Endodermal cell (in vitro differentiated cells): Measurements from ENCODE around the gene SH3GLB1. TPM values are rescaled to one million over a fixed set of nuclear protein-coding genes. Genes with fewer than 3 reads are reported as not detected.
"Not testable (repeated sequence)": the region's sequence is repeated elsewhere in the genome, so short reads cannot be mapped to it uniquely, and the experiment has no call there.

Source experiments
- DNase-seq: peaks from one replicate; pipeline ENCODE4 v3.0.0-alpha.2; 2017
- H3K27ac ChIP-seq: 2 replicates; pipeline ENCODE4 v1.5.1; 2013; ENCODE audit warnings: mild to moderate bottlenecking, low read depth, low read length, moderate library complexity
- H3K27me3 ChIP-seq: 2 replicates; pipeline ENCODE4 v1.6.1; 2013; ENCODE audit warnings: mild to moderate bottlenecking, low read length, moderate library complexity; ENCODE audit not compliant: insufficient read depth, control insufficient read depth, poor library complexity, severe bottlenecking
- H3K36me3 ChIP-seq: 2 replicates; pipeline ENCODE4 v1.7.0; 2013; ENCODE audit warnings: mild to moderate bottlenecking, low read length, moderate library complexity; ENCODE audit not compliant: control insufficient read depth, insufficient read depth
- H3K4me1 ChIP-seq: one replicate; pipeline ENCODE4 v1.7.0; 2013; ENCODE audit warnings: low read length; ENCODE audit not compliant: control insufficient read depth, insufficient read depth
- H3K4me3 ChIP-seq: 2 replicates; pipeline ENCODE4 v1.5.1; 2013; ENCODE audit warnings: mild to moderate bottlenecking, low read length, moderate library complexity
- H3K9ac ChIP-seq: 2 replicates; pipeline ENCODE4 v1.6.1; 2013; ENCODE audit warnings: mild to moderate bottlenecking, low read length, moderate library complexity; ENCODE audit not compliant: poor library complexity, severe bottlenecking; ENCODE audit errors: extremely low read depth
- H3K9me3 ChIP-seq: 2 replicates; pipeline ENCODE4 v1.6.1; 2013; ENCODE audit warnings: mild to moderate bottlenecking, low read length, moderate library complexity; ENCODE audit not compliant: control insufficient read depth
- H3K27ac Mint-ChIP-seq: 2 replicates; pipeline ENCODE4 v1.8.0; 2020; ENCODE audit warnings: mixed read lengths
- H3K27me3 Mint-ChIP-seq: 2 replicates; pipeline ENCODE4 v1.8.0; 2021; ENCODE audit warnings: mild to moderate bottlenecking, mixed read lengths; ENCODE audit not compliant: insufficient read depth
- H3K36me3 Mint-ChIP-seq: 2 replicates; pipeline ENCODE4 v1.8.0; 2020; ENCODE audit warnings: low read depth, mixed read lengths
- H3K4me1 Mint-ChIP-seq: 2 replicates; pipeline ENCODE4 v1.8.0; 2020; ENCODE audit warnings: mixed read lengths
- H3K4me3 Mint-ChIP-seq: 2 replicates; pipeline ENCODE4 v1.8.0; 2020; ENCODE audit warnings: mild to moderate bottlenecking, moderate library complexity, mixed read lengths
- H3K9me3 Mint-ChIP-seq: 2 replicates; pipeline ENCODE4 v1.8.0; 2020; ENCODE audit warnings: mild to moderate bottlenecking, mixed read lengths
- CTCF ChIP-seq: fragments of 200-600 bp; sonication (generic); conservative IDR thresholded peaks from 2 replicates; pipeline ENCODE4 v1.5.0; 2021; ENCODE audit warnings: antibody characterized with exemption, mild to moderate bottlenecking
- WGBS, 2 experiments: methylation state at CpG; one replicate each; pipeline versions ENCODE4 v1.1.5 to v1.1.7; 2013; ENCODE audit warnings: missing lambda C conversion rate in 2 of 2, mixed read lengths in 1 of 2; ENCODE audit not compliant: insufficient coverage in 1 of 2, insufficient read length in 1 of 2; 5-methylcytosine and 5-hydroxymethylcytosine counted together
- total RNA-seq, 2 donors: library from RNA; stranded (reverse); fragmentation: NEBNext Ultra II Directional in 1 of 2; extraction: Animal tissue kit (Norgen Biotek cat#: 25700) in 1 of 2; gene quantifications; 2 replicates in 1 of 2; 3 replicates in 1 of 2; pipeline ENCODE4 v1.2.1, GENCODE V29; 2021

SH3GLB1 gene
- total RNA-seq, 2 donors from 2014 or later, result 52.5 to 64.8 TPM

GRCh38 chr1:86696522-86696921 lies 7.9 kb upstream of the SH3GLB1 start:
- H3K9me3 Mint-ChIP-seq, result no peaks in the 10 kb centered on the region
- WGBS, 2 experiments, result no CpG with 5 or more reads among the region's 1 CpG
- no peaks in the 10 kb centered on the region for H3K27me3 Mint-ChIP-seq
- TF ChIP-seq CTCF, result no peak
- no peak for DNase-seq
- Histone ChIP-seq H3K27ac (no peak overlapping the region), H3K4me1 (no peaks in the 10 kb centered on the region), H3K9me3 (no peaks in the 10 kb centered on the region), H3K36me3 (no peaks in the 10 kb centered on the region), H3K4me3 (no peak overlapping the region), H3K27me3 (no peaks in the 10 kb centered on the region), H3K9ac (no peak overlapping the region)
- H3K4me1 Mint-ChIP-seq, result peaks cover 5% of the 10 kb centered on the region
- no peak overlapping the region for H3K4me3 Mint-ChIP-seq
- H3K36me3 Mint-ChIP-seq, result no peaks in the 10 kb centered on the region
- H3K27ac Mint-ChIP-seq, result no peak overlapping the region

GRCh38 chr1:86699186-86699585 lies 5.2 kb upstream of the SH3GLB1 start:
- no peak overlapping the region for H3K9ac ChIP-seq
- Mint-ChIP-seq H3K36me3 (no peaks in the 10 kb centered on the region), H3K27ac (no peak overlapping the region), H3K4me1 (peaks cover 10% of the 10 kb centered on the region), H3K4me3 (no peak overlapping the region), H3K9me3 (no peaks in the 10 kb centered on the region), H3K27me3 (peaks cover 7% of the 10 kb centered on the region)
- H3K27ac ChIP-seq, result no peak overlapping the region
- no peaks in the 10 kb centered on the region for H3K27me3 ChIP-seq
- no peaks in the 10 kb centered on the region for H3K36me3 ChIP-seq
- H3K4me1 ChIP-seq, result no peaks in the 10 kb centered on the region
- 83% methylated on average over 2 of the region's 2 CpGs; no CpG with 5 or more reads in 1 of the 2 experiments for WGBS, 2 experiments
- H3K9me3 ChIP-seq, result no peaks in the 10 kb centered on the region
- H3K4me3 ChIP-seq, result no peak overlapping the region
- TF ChIP-seq CTCF, result no peak
- no peak for DNase-seq

- no peaks in the 10 kb centered on the region for H3K4me1 ChIP-seq
- no peak overlapping the region for H3K9ac ChIP-seq
- no peak overlapping the region for H3K27ac ChIP-seq
- H3K27me3 ChIP-seq, result no peaks in the 10 kb centered on the region
- no peak for DNase-seq
- peaks cover 7% of the 10 kb centered on the region for H3K27me3 Mint-ChIP-seq
- no peaks in the 10 kb centered on the region for H3K36me3 ChIP-seq
- H3K4me3 ChIP-seq, result no peak overlapping the region
- H3K4me1 Mint-ChIP-seq, result peaks cover 15% of the 10 kb centered on the region
- WGBS, 2 experiments, result 81 to 100% methylated on average over 1 of the region's 1 CpG
- no peaks in the 10 kb centered on the region for H3K9me3 ChIP-seq
- H3K9me3 Mint-ChIP-seq, result no peaks in the 10 kb centered on the region
- H3K4me3 Mint-ChIP-seq, result no peak overlapping the region
- no peak for TF ChIP-seq CTCF
- no peaks in the 10 kb centered on the region for H3K36me3 Mint-ChIP-seq
- no peak overlapping the region for H3K27ac Mint-ChIP-seq
Observed at GRCh38 chr1:86701731-86702130, 2.6 kb upstream of the SH3GLB1 start.

- H3K9me3 Mint-ChIP-seq, H3K36me3 Mint-ChIP-seq, H3K36me3 ChIP-seq, H3K27ac ChIP-seq, H3K27me3 ChIP-seq, H3K27me3 Mint-ChIP-seq, DNase-seq, H3K4me3 ChIP-seq, H3K4me1 ChIP-seq, H3K9me3 ChIP-seq, H3K27ac Mint-ChIP-seq, H3K9ac ChIP-seq: not testable (repeated sequence)
- 98 to 100% methylated on average over 4 to 5 of the region's 5 CpGs for WGBS, 2 experiments
- peaks cover 21% of the 10 kb centered on the region for H3K4me1 Mint-ChIP-seq
- peak overlapping the region; percentile 92 for H3K4me3 Mint-ChIP-seq
Observed at GRCh38 chr1:86702954-86703494, 1.4 kb upstream of the SH3GLB1 start.
